Myocyte (in vitro differentiated cells): Measurements from ENCODE around the gene EGR1. TPM values are rescaled to one million over a fixed set of nuclear protein-coding genes. Genes with fewer than 3 reads are reported as not detected.

Experiments
- DNase-seq: peaks from one replicate; pipeline ENCODE4 v3.0.0-alpha.2; 2012; ENCODE audit warnings: low read depth
- polyA plus RNA-seq: library from polyadenylated mRNA; unstranded; fragments of >200 nt; gene quantifications from one replicate; pipeline ENCODE4 v1.2.1, GENCODE V29; 2012; ENCODE audit warnings: missing spikeins
- total RNA-seq: library from RNA; depleted of rRNA; stranded (reverse); fragments of >200 nt; gene quantifications from 2 replicates; pipeline ENCODE4 v1.2.3, GENCODE V29; 2014

The EGR1 gene
- total RNA-seq = 6.2 and 8.1 TPM in 2 replicates
- 39.1 TPM for polyA plus RNA-seq

- DNase-seq = peak; percentile 96
Measured at GRCh38 chr5:138465261-138466124, at the start of gene EGR1. Gene EGR1, plus strand, starts transcription at chr5:138465479. Its CDS starts 283 bp downstream, at chr5:138465762.

GRCh38 chr5:138418444-138418843, 46.8 kb upstream of the EGR1 start:
- DNase-seq = no peak

GRCh38 chr5:138425079-138425478, 40.2 kb upstream of the EGR1 start:
- no peak for DNase-seq

- DNase-seq = no peak
Measured at GRCh38 chr5:138435943-138436342, 29.3 kb upstream of the EGR1 start.

- no peak for DNase-seq
Measured at GRCh38 chr5:138438003-138438723, 27.1 kb upstream of the EGR1 start.

GRCh38 chr5:138438724-138439476, 26.4 kb upstream of the EGR1 start, which contains the start of gene REEP2:
Gene REEP2, plus strand, starts transcription at chr5:138439057. Its CDS starts 152 bp downstream, at chr5:138439209.
- DNase-seq = peak; percentile 74

GRCh38 chr5:138439477-138440158, 25.7 kb upstream of the EGR1 start:
- peak; percentile 11 for DNase-seq

- no peak for DNase-seq
Measured at GRCh38 chr5:138440159-138441073, 24.9 kb upstream of the EGR1 start.

- DNase-seq = no peak
Measured at GRCh38 chr5:138441221-138441620, 24.1 kb upstream of the EGR1 start.

GRCh38 chr5:138444078-138444773, 21.1 kb upstream of the EGR1 start:
- no peak for DNase-seq

- no peak for DNase-seq
Measured at GRCh38 chr5:138444774-138445546, 20.3 kb upstream of the EGR1 start.

GRCh38 chr5:138445547-138446271, 19.6 kb upstream of the EGR1 start:
- no peak for DNase-seq

- DNase-seq = no peak
Measured at GRCh38 chr5:138448070-138448469, 17.2 kb upstream of the EGR1 start.

GRCh38 chr5:138448481-138449398, 16.5 kb upstream of the EGR1 start:
- peak; percentile 59 for DNase-seq

GRCh38 chr5:138449501-138450239, 15.6 kb upstream of the EGR1 start:
- DNase-seq = peak; percentile 86

- no peak for DNase-seq
Measured at GRCh38 chr5:138450971-138451370, 14.3 kb upstream of the EGR1 start.
